Activated CD8-positive, alpha-beta memory T cell treated with anti-CD3 and anti-CD28 coated beads for 48 hours (primary cell): Measurements from ENCODE around the gene LCP2.
"Not testable (repeated sequence)": the region's sequence is repeated elsewhere in the genome, so short reads cannot be mapped to it uniquely, and the experiment has no call there.

Source experiments
- DNase-seq, 3 experiments: peaks; one replicate each; pipeline ENCODE4 v3.0.0-alpha.2; 2020; ENCODE audit warnings: low read depth in 2 of 3, low spot score in 2 of 3

LCP2 gene

DNA sequence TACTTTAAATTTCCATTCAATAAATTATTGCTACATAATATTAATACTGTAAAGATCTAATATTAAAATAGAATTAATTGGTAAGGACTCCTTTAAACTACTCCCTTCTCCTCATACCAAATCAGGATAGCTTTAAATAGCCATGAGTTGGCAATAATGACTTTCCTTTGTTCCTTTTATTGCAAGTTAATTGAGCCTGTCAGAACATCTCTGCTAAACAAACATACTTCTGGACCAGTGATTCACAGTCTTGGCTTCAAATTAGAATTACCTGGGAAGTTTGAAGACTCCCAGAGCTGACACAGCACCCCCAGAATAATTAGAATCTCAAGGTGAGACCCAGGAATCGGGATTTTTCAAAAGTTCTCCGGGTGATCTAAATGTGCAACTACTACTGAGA is 46.1 kb downstream of the LCP2 start:
- no peak for DNase-seq

GRCh38 chr5:170250810-170251317 is 46.7 kb downstream of the LCP2 start:
- no peak for DNase-seq

GRCh38 chr5:170249355-170249754 is 48.2 kb downstream of the LCP2 start:
- DNase-seq: no peak

DNA sequence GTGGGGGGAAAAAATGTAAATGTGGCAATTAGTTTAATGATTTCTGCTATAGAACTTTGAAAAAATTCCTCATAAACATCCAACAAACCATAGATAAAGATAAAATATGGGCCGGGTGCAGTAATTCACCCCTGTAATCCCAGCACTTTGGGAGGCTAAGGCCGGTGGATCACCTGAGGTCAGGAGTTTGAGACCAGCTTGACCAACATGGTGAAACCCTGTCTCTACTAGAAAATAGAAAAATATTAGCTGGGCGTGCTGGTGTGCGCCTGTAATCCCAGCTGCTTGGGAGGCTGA is 48.7 kb downstream of the LCP2 start:
- not testable (repeated sequence) for DNase-seq

DNA sequence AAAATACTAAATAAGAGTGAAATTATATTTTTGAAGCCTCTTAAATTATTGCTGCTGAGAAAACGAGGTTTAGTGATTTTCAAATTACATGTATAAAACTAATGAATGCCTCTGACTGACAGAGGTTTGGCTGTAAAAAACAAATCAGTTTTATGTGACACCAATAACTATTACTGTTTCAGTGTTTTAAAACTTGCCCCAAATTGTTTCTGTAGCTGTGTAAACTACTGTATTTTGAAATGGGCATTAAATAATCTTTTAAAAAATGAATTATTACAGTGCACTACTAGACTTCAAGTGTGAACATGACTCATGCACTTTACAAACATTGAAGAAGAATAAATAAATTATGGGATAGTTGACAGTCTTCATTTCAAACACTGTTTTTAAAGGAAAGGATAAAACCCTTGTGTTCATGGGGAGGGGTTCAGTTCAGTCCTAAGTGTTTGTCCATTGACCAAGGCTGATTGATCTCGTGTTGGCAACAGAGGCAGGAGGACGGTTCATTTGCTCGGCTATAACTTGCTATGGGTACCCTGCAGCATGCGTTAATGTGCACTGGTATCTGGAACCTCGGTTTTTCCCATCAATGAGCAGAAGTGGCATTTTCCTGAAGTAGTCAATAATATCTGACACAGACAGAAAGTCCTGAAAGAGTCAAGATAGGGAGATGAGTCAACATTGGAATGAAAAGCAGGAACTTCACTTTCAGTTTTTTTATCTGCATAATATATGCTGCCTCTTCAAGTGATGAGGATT is 49.2 kb downstream of the LCP2 start:
- DNase-seq: no peak

DNA sequence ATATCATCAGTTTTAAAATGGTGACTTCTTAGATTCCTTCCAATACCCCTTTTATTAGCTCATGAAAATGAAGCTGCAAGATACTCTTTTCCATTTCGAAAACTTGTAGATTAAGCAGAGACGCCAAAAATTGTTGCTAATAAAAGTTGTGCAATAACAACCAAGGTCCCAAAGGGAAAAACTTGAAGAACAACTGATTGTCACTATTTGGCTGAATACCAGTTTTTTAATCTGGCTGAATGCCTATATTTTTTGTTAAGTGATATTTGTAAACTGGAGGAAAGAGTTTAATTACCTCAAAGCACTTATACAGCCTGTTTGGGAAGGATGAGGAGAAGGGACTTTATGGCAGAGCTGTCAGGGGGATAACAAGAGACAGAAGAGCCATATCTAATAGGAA is 50.2 kb downstream of the LCP2 start:
- DNase-seq: no peak

- DNase-seq: no peak
Observed at GRCh38 chr5:170246126-170246870, 51.3 kb downstream of the LCP2 start.

GRCh38 chr5:170245436-170245835 is 52.1 kb downstream of the LCP2 start:
- DNase-seq: not testable (repeated sequence)

DNA sequence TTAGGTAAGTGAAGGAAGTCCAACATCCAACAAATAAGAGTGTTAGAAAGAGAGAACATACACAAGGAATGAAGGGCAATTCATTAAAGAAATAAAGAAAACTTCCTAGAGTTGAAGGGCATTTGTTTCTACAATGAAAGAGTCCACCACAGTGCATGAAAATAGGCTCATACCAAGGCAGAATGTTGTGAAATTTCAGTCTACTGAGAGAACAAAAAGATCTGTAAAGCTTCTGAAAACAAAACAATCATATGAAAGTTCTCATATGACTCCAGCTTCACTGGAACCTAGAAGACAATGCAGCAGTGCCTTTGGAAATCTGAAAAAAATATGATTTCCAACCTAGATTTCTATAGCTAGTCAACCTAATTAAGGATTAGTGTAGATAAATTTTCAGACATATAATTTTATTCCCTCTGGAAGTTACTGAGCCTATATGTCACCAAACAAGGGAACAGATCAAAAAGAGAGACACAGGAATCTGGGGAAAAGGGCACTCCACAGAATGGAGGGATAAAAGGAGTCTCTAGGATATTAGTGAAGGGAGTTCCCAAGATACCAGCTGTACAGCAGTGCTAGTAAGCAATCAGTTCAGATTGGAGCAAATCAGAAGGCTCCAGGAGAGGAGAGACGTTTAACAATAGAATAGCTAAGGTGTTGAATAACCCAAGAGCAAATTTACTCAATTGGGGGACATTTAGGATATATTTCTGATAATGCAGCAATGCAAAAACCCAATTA is 59.0 kb downstream of the LCP2 start:
- DNase-seq: no peak

- no peak for DNase-seq
Observed at GRCh38 chr5:170235876-170236864, 61.4 kb downstream of the LCP2 start.

GRCh38 chr5:170233358-170233892 is 64.2 kb downstream of the LCP2 start:
- DNase-seq: no peak

DNA sequence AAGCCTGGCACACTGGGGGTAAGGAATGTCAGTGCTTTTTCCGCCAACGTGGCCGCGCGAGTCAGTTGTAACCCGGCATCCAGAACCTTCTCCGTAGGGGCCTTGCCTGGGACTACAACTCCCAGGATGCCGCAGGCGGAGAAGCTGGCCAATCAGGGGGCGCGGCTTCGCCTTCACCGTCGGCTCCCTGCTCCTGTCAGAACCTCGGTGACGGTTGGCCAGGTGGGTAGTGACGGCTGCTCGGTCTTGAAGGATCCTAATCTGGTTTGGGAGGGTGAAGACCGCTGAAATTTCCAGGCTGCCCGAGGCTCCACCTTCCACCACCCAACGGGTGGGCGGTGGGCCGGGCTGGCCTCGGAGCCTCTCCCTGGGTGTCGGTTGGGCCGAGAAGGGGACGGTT is 64.8 kb downstream of the LCP2 start, which contains the start of gene C5orf58:
Gene C5orf58 (plus strand): TSS at position 200 of the 400 bp plus-strand sequence. CDS start 1,992 bp downstream, outside the sequence.
- DNase-seq: no peak

GRCh38 chr5:170228762-170229435 is 68.7 kb downstream of the LCP2 start:
- DNase-seq: no peak

- DNase-seq: no peak
Observed at GRCh38 chr5:170226661-170227060, 70.9 kb downstream of the LCP2 start.

- no peak for DNase-seq
Observed at GRCh38 chr5:170226129-170226615, 71.4 kb downstream of the LCP2 start.

- peak; percentile 20 to 60 (median 41) for DNase-seq
Observed at GRCh38 chr5:170225326-170226128, 72.0 kb downstream of the LCP2 start.

DNA sequence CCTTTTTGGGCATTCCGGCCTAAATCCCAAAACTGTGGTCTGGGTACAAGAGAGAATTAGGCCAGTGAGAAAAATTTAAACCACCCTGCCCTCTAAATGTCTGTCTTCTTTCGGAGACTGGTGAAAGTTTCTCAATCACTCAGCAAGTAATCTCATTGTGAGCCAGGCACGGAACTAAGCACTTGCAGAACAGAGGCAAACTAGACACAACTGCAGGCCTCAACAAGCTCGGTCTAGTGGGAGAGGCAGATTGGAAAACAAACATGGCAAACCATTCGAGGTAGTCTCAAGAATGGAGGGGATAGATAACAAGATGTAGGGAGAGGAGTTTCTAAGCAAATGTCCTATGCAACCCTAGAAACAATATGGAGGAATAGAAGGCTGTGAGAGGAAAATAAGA is 73.7 kb downstream of the LCP2 start:
- no peak for DNase-seq

DNA sequence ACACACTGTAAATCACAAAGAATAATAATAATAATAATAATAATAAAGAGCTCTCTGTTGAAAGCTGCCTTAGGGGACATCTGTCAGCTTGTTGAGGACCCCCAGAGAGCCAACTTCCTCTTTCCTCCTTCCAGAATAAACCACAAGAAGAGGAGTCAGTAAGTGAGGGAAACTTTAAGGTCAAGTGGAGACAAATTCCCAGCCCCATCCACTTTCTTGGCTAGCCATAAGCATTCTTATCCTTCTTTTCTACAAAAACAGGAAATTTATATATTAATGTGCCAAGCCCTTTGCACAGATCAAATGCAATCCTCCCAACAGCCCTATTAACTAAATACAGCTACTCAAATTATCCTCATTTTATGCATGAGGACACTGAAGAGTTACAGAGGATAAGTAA is 74.2 kb downstream of the LCP2 start:
- DNase-seq: no peak

- DNase-seq: no peak
Observed at GRCh38 chr5:170221327-170221741, 76.2 kb downstream of the LCP2 start.
